ENCODE results near the gene ZNF579.

The ZNF579 gene

DNA sequence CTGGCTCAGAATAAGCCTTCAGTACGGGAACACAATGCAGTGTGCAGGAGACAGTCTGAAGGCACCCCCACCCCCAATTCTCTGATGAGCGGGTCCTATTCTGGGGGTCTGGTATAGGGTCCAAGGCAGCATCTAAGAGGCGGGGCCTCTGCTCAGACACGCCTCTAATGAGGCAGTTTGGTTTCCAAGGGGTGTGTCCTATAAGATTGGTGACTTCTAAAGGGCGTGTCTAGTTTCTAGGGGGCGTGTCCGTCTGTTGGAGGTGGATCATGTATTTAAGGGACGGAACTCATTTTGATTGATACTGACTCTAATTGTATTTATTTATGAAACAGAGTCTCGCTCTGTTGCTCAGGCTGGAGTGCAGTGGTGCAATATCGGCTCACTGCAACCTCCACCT, 10.0 kb upstream of the ZNF579 start:
- H3K36me3 ChIP-seq = peaks cover 11% of the 10 kb centered on the region
- H3K4me1 ChIP-seq (ENCODE audit: control insufficient read depth in 1 of 2, insufficient read depth in 1 of 2, low read depth in 1 of 2, low read length in 1 of 2) = peaks cover 5 to 8% of the 10 kb centered on the region in 2 experiments
- TF ChIP-seq, protein P1, sequence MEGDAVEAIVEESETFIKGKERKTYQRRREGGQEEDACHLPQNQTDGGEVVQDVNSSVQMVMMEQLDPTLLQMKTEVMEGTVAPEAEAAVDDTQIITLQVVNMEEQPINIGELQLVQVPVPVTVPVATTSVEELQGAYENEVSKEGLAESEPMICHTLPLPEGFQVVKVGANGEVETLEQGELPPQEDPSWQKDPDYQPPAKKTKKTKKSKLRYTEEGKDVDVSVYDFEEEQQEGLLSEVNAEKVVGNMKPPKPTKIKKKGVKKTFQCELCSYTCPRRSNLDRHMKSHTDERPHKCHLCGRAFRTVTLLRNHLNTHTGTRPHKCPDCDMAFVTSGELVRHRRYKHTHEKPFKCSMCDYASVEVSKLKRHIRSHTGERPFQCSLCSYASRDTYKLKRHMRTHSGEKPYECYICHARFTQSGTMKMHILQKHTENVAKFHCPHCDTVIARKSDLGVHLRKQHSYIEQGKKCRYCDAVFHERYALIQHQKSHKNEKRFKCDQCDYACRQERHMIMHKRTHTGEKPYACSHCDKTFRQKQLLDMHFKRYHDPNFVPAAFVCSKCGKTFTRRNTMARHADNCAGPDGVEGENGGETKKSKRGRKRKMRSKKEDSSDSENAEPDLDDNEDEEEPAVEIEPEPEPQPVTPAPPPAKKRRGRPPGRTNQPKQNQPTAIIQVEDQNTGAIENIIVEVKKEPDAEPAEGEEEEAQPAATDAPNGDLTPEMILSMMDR (IDR thresholded peaks at IDR 0.05) = no peak
- no peak overlapping the region for H3K4me3 ChIP-seq (ENCODE audit: low read depth in 1 of 2, low read length in 1 of 2)
- H3K27ac ChIP-seq = no peak overlapping the region
- H3K27me3 ChIP-seq = peaks cover 34% of the 10 kb centered on the region
- no peaks in the 10 kb centered on the region for H3K9me3 ChIP-seq

DNA sequence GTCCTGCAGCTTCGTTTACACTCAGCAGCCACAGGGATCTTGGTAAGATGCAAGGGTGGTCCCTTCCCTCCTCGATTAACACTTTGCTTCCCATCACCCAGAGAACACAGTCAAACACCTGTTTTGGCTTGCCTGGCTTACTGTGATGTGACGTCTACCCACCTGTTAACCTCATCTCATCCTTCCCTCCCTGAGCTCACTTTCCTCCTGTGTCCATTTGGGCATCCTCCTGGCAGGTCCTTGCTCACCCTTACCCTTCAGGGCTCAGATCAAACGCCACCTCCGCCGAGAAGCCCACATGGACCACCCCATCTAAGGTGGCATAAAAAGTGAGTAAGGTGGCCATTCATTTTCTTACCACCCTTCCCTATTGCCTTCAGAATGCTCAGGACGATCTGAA, 9.5 kb upstream of the ZNF579 start:
- H3K27me3 ChIP-seq = peaks cover 39% of the 10 kb centered on the region
- no peaks in the 10 kb centered on the region for H3K9me3 ChIP-seq
- H3K4me1 ChIP-seq (ENCODE audit: control insufficient read depth in 1 of 2, insufficient read depth in 1 of 2, low read depth in 1 of 2, low read length in 1 of 2) = peaks cover 5 to 8% of the 10 kb centered on the region in 2 experiments
- peaks cover 6% of the 10 kb centered on the region for H3K36me3 ChIP-seq
- no peak overlapping the region for H3K27ac ChIP-seq
- TF ChIP-seq, protein P1 (IDR thresholded peaks at IDR 0.05) = no peak
- no peak overlapping the region for H3K4me3 ChIP-seq (ENCODE audit: low read depth in 1 of 2, low read length in 1 of 2)

DNA sequence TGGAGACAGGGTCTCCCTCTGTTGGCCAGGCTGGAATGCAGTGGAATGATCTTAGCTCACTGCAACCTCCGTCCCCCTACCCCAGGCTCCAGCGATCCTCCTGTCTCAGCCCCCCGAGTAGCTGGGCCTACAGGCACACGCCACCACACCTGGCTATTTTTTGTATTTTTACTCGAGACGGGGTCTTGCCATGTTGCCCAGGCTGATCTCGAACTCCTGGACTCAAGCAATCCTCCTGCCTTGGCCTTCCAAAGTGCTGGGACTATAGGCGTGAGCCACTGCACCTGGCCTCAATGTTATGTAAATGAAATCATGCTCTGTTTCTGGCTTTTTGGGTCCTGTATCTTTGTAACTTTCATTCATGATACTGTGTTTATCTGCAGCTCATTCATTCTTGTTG, 8.1 kb upstream of the ZNF579 start:
- H3K4me1 ChIP-seq (ENCODE audit: control insufficient read depth in 1 of 2, insufficient read depth in 1 of 2, low read depth in 1 of 2, low read length in 1 of 2) = peaks cover 5 to 8% of the 10 kb centered on the region in 2 experiments
- TF ChIP-seq, protein P1 (IDR thresholded peaks at IDR 0.05) = no peak
- H3K27ac ChIP-seq = no peak overlapping the region
- H3K27me3 ChIP-seq = peaks cover 52% of the 10 kb centered on the region
- H3K36me3 ChIP-seq = peaks cover 4% of the 10 kb centered on the region
- H3K9me3 ChIP-seq = no peaks in the 10 kb centered on the region
- no peak overlapping the region for H3K4me3 ChIP-seq (ENCODE audit: low read depth in 1 of 2, low read length in 1 of 2)

DNA sequence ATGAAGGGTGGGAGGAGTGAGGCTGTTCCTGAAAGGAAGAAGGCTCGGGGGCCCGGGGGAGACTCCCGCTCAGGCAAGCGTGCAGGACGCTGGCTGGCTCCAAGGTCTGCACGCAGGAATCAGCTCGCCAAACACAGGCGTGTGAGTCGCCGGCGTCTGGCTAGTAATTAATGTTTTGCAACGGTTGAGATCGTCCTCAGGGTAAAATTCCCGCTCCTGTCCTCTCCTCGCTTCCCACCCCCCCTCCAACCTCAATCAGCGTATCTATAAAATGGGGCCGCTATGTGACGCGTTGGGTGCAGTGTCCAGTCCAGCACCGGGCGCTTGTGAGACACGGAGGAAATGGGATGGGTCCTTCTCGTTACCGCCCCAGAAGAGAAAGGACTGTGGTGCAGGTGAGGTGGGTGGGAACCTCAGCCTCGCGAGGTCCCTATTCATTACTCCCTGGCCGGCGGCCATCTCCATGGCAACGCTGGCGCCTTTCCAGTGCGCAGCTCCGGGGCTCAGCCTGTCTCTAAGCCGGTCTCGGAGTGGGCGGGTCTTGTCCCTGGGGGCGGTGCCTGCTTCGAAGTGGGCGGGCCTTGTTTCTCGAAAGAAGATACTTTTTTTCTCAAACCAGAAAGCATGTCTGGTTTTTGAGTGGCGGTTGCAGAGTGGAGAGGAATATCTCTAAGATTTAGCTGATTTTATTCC, 6.5 kb upstream of the ZNF579 start:
- no peak overlapping the region for H3K27ac ChIP-seq
- peaks cover 5 to 8% of the 10 kb centered on the region in 2 experiments for H3K4me1 ChIP-seq (ENCODE audit: control insufficient read depth in 1 of 2, insufficient read depth in 1 of 2, low read depth in 1 of 2, low read length in 1 of 2)
- TF ChIP-seq, protein P1 (IDR thresholded peaks at IDR 0.05) = no peak
- no peaks in the 10 kb centered on the region for H3K36me3 ChIP-seq
- H3K9me3 ChIP-seq = no peaks in the 10 kb centered on the region
- peak overlapping the region; percentile 33 for H3K4me3 ChIP-seq (ENCODE audit: low read depth in 1 of 2, low read length in 1 of 2)
- peaks cover 59% of the 10 kb centered on the region for H3K27me3 ChIP-seq

DNA sequence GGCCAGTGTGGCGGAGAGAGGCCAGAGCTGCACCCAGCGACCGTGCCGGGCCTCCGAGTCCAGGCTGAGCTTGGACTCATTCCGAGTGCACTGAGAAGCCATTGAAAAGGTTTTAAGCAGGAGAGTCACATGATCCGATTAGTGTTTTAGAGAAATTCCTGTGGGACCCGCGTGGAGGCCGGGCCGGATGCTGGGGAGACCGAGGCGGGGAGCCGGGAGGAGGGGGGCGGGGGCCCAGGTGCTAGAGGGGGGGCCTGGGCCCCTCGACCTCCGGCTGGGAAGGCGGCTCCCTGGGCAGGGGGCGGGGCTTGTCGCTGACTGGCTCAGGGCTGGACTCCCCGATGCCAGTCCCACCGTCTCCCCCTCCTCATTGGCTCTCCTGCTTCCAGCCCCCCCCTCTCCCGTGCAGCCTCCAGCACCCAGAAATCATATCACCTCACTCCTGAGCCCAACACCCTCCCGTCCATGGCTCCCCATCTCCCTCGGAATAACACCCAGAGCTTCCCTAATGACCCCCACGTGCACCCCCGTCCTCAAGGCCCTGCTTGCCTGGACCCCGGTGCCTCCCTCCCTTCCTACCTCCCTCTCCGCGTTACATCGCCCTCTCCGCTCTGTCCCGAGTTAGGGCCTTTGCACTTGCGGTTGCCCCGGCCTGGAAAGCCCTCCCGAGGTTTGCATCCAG, 5.2 kb upstream of the ZNF579 start:
- H3K27me3 ChIP-seq = peaks cover 69% of the 10 kb centered on the region
- H3K27ac ChIP-seq = no peak overlapping the region
- peaks cover 11 to 15% of the 10 kb centered on the region in 2 experiments for H3K4me1 ChIP-seq (ENCODE audit: control insufficient read depth in 1 of 2, insufficient read depth in 1 of 2, low read depth in 1 of 2, low read length in 1 of 2)
- TF ChIP-seq, protein P1 (IDR thresholded peaks at IDR 0.05) = no peak
- H3K9me3 ChIP-seq = no peaks in the 10 kb centered on the region
- no peaks in the 10 kb centered on the region for H3K36me3 ChIP-seq
- no peak overlapping the region for H3K4me3 ChIP-seq (ENCODE audit: low read depth in 1 of 2, low read length in 1 of 2)
